ENCODE measurements around the gene ULK1. TPM values are rescaled to one million over a fixed set of nuclear protein-coding genes. Genes with fewer than 3 reads are reported as not detected.

The ULK1 gene
- total and polyA plus RNA-seq, 2 of the 13 experiments (the other 11 are each of a cell fraction or from before 2014, with no cell fraction given): 2.8 to 10.1 TPM

- Histone ChIP-seq H3K27ac (ENCODE audit: extremely low read length, insufficient read depth, low read length) (no peak overlapping the region), H3K4me1 (ENCODE audit: insufficient read depth, low read length) (peaks cover 5% of the 10 kb centered on the region), H3K9ac (ENCODE audit: insufficient read depth, low read depth, low read length) (no peak overlapping the region), H2AFZ (ENCODE audit: low read length) (no peak overlapping the region), H3K4me3 (replicated peaks in 1 of 3; ENCODE audit: insufficient read depth in 1 of 3, low read depth in 2 of 3, low read length in 3 of 3) (no peak overlapping the region), H4K20me1 (ENCODE audit: insufficient read depth, low read length) (peaks cover 38% of the 10 kb centered on the region; the same call in 1 of the 2 replicates), H3K79me2 (ENCODE audit: insufficient read depth, low read length) (peaks cover 8% of the 10 kb centered on the region), H3K4me2 (ENCODE audit: low read depth, low read length) (no peak overlapping the region), H3K9me3 (ENCODE audit: low read length) (no peaks in the 10 kb centered on the region), H3K27me3 (ENCODE audit: control insufficient read depth in 1 of 2, insufficient read depth in 2 of 2, low read length in 2 of 2) (no peaks in the 10 kb centered on the region), H3K36me3 (replicated peaks in 1 of 2; ENCODE audit: control insufficient read depth in 1 of 2, insufficient read depth in 2 of 2, low read length in 2 of 2) (peaks cover 3 to 5% of the 10 kb centered on the region in 2 experiments; a peak in 3 of 5 replicates)
- WGBS (ENCODE audit: low lambda C conversion rate): 93% methylated on average over 24 of the region's 30 CpGs
- ChIA-PET CTCF (ENCODE audit: low intra/inter-chr PET ratio, low total read pairs) (no interaction called here), POLR2A (no interaction called here)
- in situ Hi-C loops (cut with HindIII; ENCODE audit: extremely low pct_ligation_motif_present, low pct_unique_long_range_greater_than_20kb) (no loop called here), intact Hi-C loops (cut with micrococcal nuclease; ENCODE audit: unreplicated experiment) (no loop called here)
- TF ChIP-seq KMT2A (CRISPR knock-in tag; IDR thresholded peaks at IDR 0.05) (no peak), ZNF205 (CRISPR knock-in tag; IDR thresholded peaks at IDR 0.05) (no peak), ZNF781 (CRISPR knock-in tag; IDR thresholded peaks at IDR 0.05; ENCODE audit: borderline replicate concordance, not compliant biosample characterization) (no peak), TMF1 (CRISPR knock-in tag; IDR thresholded peaks at IDR 0.05; ENCODE audit: low read depth) (no peak), SRF (IDR thresholded peaks at IDR 0.05; ENCODE audit: low read depth, low read length) (no peak), CHCHD3 (CRISPR knock-in tag; IDR thresholded peaks at IDR 0.05) (no peak), UBTF (CRISPR knock-in tag; IDR thresholded peaks at IDR 0.05) (no peak)
- FAIRE-seq (no peak), ATAC-seq (no peak), DNase-seq (ENCODE audit: low spot score) (no peak)
- no TSS peak for BruUV-seq (replicated peaks)
Measured at GRCh38 chr12:131901431-131902331, 7.3 kb downstream of the ULK1 start.

Measured in HepG2 (cell line).